NCI-H2029 (cell line): ENCODE data around the gene CCND2.
A peak's percentile ranks its signal among the peaks of the same experiment; 100 is the strongest.

Experiments used
- DNase-seq: peaks from one replicate; lab custom pipeline; 2025; lab: John Stamatoyannopoulos, UW

Gene CCND2

GRCh38 chr12:4289998-4290790 lies 16.6 kb downstream of the CCND2 start:
- DNase-seq, result no peak

DNA sequence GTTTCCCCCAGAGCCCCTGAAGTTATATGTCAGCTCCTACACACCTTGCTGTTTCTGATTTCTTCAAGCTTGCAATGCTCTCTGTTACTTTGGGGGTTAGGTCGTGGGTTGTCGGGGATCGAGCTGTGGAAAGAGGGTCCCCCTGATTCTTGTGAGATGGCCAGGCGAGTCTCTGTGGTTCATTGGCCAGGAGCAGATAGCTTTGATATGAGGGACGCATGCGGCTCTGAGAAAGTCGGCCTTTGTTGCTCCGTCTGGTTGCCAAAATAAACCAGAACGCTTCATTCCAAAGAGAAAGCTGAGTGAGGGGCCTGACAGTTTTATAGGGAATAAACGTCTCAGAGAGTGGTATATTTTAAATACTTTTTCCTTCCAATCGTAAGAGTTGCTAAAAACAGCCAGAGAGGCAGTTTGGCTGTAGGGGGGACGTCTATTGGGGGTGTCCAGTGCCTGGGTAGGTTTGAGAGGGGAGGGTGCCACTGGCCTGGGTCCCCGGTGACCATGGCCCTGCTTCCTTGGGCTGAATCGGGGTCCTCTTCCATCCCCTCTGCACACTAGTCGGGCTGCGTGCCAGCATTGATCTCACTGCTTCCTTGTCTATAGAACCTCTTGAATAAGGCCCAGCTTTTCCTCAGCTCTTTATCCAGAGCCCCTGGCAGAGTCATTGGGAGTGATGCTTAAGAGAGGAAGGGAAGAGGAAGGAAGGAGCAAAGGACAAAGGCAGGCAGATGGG lies 18.9 kb downstream of the CCND2 start:
- no peak for DNase-seq

GRCh38 chr12:4293299-4293965 lies 19.9 kb downstream of the CCND2 start:
- DNase-seq, result no peak

GRCh38 chr12:4293966-4294505 lies 20.5 kb downstream of the CCND2 start:
- no peak for DNase-seq

DNA sequence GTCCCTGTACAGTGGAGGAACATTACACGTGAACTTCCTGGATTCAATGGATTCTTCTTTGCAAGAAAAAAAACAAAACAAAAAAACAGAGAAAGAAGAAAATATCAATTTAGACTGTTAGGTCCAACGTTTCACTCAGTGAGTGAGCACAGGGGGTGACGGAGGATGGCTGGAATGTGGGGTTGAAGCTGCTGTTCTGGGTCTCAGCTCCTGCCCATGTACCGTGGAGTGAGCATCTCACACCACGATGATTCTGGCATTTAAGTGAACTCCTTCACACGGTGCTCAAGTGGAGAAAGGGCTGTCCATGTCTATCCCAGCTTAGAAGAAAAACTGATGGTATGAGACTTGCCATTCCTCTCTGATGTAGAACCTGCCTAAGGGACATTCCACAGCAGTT lies 23.2 kb downstream of the CCND2 start:
- DNase-seq, result no peak

DNA sequence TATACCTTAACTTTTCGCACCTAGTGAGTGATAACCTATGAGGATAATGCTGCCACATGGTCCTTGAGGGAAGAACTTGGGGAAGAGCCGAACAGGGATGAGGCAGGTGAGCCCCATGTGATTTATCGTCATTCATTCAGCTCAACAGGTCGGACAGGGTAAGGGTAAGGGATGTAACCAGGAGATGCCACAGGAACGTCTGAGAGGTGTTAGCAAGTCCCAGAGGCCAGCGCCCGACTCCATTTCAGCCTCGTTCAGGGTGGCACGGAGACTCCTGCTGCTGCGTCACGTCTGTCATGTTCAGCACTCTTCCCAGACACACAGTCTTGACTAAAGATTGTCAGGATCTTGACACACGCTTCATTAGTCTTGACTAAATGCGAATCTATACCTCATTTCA lies 24.1 kb downstream of the CCND2 start:
- no peak for DNase-seq

GRCh38 chr12:4300883-4301282 lies 27.3 kb downstream of the CCND2 start:
- DNase-seq, result no peak

DNA sequence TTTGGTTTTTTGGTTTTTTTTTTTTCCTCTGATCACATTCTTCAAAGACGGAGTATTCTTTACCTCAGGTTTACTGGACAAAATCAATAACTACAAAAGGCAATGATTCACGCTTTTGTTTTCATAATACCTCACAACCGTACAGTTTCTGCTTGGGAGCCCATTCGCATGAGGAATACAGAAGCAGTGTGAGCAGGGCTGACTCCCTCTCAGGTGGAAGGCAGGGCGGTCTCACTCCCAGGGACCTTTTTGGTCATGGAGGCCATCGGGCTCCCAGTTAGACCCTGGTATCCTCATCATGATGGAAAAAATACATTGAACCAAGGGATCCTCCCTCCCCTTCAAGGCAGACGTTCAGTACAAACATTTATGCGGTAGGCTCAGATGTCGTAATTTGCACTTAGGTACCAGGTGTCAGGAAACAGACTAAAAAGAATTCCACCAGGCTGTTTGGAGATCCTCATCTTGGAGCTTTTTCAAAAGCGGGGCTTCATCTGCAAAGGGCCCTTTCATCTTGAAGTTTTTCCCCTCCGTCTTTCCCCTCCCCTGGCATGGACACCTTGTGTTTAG lies 28.5 kb downstream of the CCND2 start:
- no peak for DNase-seq

DNA sequence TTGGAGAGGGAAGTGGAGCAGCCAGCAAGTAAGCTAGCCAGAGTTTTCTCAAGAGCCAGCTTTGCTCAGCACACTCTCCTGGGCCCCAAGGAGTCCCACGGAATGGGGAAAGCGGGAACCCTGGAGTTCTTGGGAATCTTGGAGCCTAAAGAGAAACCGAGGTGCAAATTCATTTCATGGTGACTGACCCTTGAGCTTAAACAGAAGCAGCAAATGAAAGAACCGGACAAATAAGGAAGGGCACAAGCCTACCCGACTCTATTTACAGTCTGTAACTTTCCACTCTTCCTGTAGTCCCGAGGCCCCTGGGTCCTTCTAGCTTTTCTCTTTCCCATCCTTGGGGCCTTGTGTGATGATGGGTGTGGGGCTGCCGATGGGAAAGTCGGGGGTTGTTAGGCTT lies 29.3 kb downstream of the CCND2 start:
- no peak for DNase-seq

DNA sequence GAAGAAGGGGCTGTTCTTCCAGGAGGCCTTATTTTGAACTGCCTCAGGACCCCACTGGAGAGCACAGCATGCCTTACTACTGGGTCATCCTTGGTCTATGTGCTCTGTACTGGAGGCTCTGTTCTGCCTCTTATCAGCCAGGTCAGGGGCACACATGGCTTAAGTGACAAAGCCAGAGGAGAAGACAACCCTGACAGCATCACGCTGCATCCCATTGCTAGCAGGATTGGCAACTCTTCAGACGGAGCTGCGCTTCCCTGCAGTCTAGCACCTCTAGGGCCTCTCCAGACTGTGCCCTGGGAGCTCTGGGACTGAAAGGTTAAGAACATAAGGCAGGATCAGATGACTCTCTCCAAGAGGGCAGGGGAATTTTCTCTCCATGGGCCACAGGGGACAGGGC lies 30.2 kb downstream of the CCND2 start:
- DNase-seq, result no peak

DNA sequence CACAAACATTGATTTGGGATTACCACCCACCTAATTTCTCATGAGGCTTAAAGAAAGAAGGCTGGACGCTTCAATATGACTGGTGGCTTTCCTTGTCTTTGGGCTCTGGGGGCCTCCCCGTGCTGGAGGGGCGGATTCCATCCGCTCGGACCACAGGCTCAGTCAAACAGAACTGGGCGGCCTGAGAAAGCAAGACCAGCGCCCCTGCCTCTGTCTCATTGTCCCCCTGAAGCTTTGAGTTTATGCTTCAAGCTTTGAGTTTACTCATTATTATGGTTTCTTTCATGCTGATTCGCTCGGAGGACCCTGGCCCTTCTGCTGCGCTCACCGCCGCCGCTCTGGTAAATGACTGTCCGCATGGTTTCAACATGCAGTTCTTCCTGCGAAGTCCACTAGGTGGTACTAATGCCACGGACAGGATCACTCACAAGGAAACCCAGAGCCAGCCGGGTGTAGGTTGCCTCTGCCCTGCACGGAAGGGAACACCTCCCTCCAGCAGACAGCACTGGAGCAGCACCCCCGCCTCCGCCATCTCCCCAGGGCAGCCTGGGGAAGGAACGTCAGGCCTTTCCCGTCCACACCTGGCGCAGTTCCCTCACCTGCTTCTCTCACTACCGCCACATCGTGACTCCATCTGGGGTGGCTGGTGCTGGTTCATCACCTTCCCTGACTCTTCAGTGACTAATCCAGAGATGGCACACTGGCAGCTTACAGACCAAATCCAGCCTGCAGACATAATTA lies 34.2 kb downstream of the CCND2 start:
- DNase-seq, result peak; percentile 26

DNA sequence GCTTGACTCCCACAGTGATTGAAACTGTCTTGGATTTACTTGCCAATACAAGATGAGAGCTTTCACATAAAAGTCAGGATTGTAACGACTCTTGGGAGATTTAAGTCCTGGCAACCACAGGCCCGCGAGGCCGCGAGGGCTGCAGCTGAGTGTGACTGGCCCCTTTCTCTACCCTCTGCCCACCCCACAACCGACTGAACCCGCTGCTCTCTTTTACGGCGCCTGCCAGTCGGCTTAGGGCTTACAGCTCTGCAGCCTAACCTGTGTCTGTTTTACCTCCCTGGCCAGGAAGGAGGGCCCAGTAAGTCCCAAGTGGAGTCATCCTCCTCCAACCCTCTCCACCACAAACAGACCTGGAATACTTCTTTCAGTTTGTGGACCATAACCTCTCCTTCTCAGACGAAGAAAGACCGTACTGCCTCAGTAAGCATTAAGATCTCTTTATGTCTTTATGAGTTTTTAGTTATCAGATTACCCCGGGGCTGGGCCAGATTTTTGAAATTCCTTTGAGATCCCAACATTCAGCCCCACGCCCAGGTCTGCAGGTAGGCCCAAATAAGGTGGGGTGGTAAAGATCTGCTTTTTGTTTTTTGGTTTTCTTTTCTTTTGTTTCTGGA lies 34.9 kb downstream of the CCND2 start:
- no peak for DNase-seq

GRCh38 chr12:4311776-4312175 lies 38.2 kb downstream of the CCND2 start:
- DNase-seq, result no peak

- no peak for DNase-seq
Observed at GRCh38 chr12:4312251-4312650, 38.7 kb downstream of the CCND2 start.

- no peak for DNase-seq
Observed at GRCh38 chr12:4320497-4320852, 46.9 kb downstream of the CCND2 start.

- DNase-seq, result peak; percentile 89
Observed at GRCh38 chr12:4320853-4321701, 47.5 kb downstream of the CCND2 start, which contains the start of gene TIGAR. Gene TIGAR (plus strand): TSS chr12:4321213. CDS start chr12:4321272, 59 bp downstream.

DNA sequence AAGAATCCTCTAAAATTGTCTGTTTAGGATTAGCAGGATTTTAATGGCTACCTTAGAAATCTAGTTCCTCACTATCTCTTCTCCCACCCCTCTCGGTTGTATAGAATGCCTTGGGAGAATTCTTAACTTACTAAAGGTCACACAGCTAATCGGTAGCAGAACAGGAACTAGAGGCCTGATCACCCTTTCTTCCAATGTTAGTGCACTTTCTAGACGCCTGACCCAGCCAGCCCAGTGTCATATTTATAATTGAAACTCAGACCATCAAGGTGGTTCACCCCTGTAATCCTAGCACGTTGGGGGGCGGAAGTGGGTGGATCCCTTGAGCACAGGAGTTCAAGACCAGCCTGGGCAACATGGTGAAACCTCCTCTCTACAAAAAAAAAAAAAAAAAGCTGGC lies 49.2 kb downstream of the CCND2 start:
- DNase-seq, result no peak
